ENCODE measurements around the gene ZKSCAN7. TPM values are rescaled to one million over a fixed set of nuclear protein-coding genes. Genes with fewer than 3 reads are reported as not detected.
"Not testable (repeated sequence)": the region's sequence is repeated elsewhere in the genome, so short reads cannot be mapped to it uniquely, and the experiment has no call there.

The ZKSCAN7 gene
- total RNA-seq, 1 donor from 2014 or later = 3.9 TPM

GRCh38 chr3:44578924-44579515 lies 24.0 kb downstream of the ZKSCAN7 start:
- H3K27ac ChIP-seq; H3K9me3 ChIP-seq; H3K27me3 ChIP-seq (ENCODE audit: low read depth); H3K4me1 ChIP-seq; intact Hi-C loops (cut with DNase I); H3K4me3 ChIP-seq; ATAC-seq; H3K36me3 ChIP-seq; DNase-seq: not testable (repeated sequence)

- ATAC-seq; H3K4me1 ChIP-seq; H3K27ac ChIP-seq; H3K36me3 ChIP-seq; intact Hi-C loops (cut with DNase I); DNase-seq; H3K9me3 ChIP-seq; H3K27me3 ChIP-seq (ENCODE audit: low read depth); H3K4me3 ChIP-seq: not testable (repeated sequence)
Measured at GRCh38 chr3:44579749-44580148, 24.8 kb downstream of the ZKSCAN7 start.

GRCh38 chr3:44580971-44581370 lies 26.0 kb downstream of the ZKSCAN7 start:
- H3K27me3 ChIP-seq (ENCODE audit: low read depth); H3K36me3 ChIP-seq; H3K27ac ChIP-seq; H3K4me3 ChIP-seq; H3K9me3 ChIP-seq; ATAC-seq; intact Hi-C loops (cut with DNase I); H3K4me1 ChIP-seq; DNase-seq: not testable (repeated sequence)

- Histone ChIP-seq H3K36me3 (peaks cover 11% of the 10 kb centered on the region), H3K4me3 (peak within 1 kb of the TSS; percentile 68), H3K4me1 (no peaks in the 10 kb centered on the region), H3K27ac (peak within 1 kb of the TSS; percentile 64), H3K27me3 (ENCODE audit: low read depth) (no peaks in the 10 kb centered on the region), H3K9me3 (no peaks in the 10 kb centered on the region)
- peak; percentile 93 to 96 for ATAC-seq
- TF ChIP-seq CTCF (IDR thresholded peaks at IDR 0.05) = no peak
- DNase-seq = peak; percentile 64
- intact Hi-C loops (cut with DNase I) = no loop called here
Measured at GRCh38 chr3:44584646-44585501, 29.9 kb downstream of the ZKSCAN7 start, which contains the start of gene ZNF660. ZNF660 (plus strand) TSS chr3:44584964; CDS start chr3:44594194, 9,230 bp downstream.

- Histone ChIP-seq H3K36me3 (no peaks in the 10 kb centered on the region), H3K9me3 (peaks cover 47% of the 10 kb centered on the region), H3K27ac (no peak overlapping the region), H3K4me1 (no peaks in the 10 kb centered on the region), H3K4me3 (no peak overlapping the region), H3K27me3 (ENCODE audit: low read depth) (no peaks in the 10 kb centered on the region)
- intact Hi-C loops (cut with DNase I) = no loop called here
- ATAC-seq (peak; percentile 18 to 38), DNase-seq (no peak)
- TF ChIP-seq CTCF (IDR thresholded peaks at IDR 0.05) = no peak
Measured at GRCh38 chr3:44596621-44597020, 41.6 kb downstream of the ZKSCAN7 start.

- no peaks in the 10 kb centered on the region for H3K27me3 ChIP-seq (ENCODE audit: low read depth)
- DNase-seq (no peak), ATAC-seq (no peak)
- intact Hi-C loops (cut with DNase I) = no loop called here
- no peak overlapping the region for H3K27ac ChIP-seq
- H3K4me3 ChIP-seq = no peak overlapping the region
- no peaks in the 10 kb centered on the region for H3K4me1 ChIP-seq
- H3K36me3 ChIP-seq = no peaks in the 10 kb centered on the region
- no peaks in the 10 kb centered on the region for H3K9me3 ChIP-seq
- no peak for TF ChIP-seq CTCF (IDR thresholded peaks at IDR 0.05)
Measured at GRCh38 chr3:44601749-44602148, 46.8 kb downstream of the ZKSCAN7 start.

GRCh38 chr3:44612678-44613077 lies 57.7 kb downstream of the ZKSCAN7 start:
- no peak overlapping the region for H3K4me3 ChIP-seq
- TF ChIP-seq CTCF (IDR thresholded peaks at IDR 0.05) = no peak
- no peak overlapping the region for H3K27ac ChIP-seq
- H3K27me3 ChIP-seq (ENCODE audit: low read depth) = no peaks in the 10 kb centered on the region
- H3K4me1 ChIP-seq = no peaks in the 10 kb centered on the region
- no peak for ATAC-seq
- intact Hi-C loops (cut with DNase I) = no loop called here
- no peaks in the 10 kb centered on the region for H3K9me3 ChIP-seq
- DNase-seq = no peak
- no peaks in the 10 kb centered on the region for H3K36me3 ChIP-seq
